GM18873 (cell line): ENCODE measurements around the gene FKBP9.
"Not testable (repeated sequence)": the region's sequence is repeated elsewhere in the genome, so short reads cannot be mapped to it uniquely, and the experiment has no call there.

Experiments
- ATAC-seq: cut with Tn5 transposase; IDR thresholded peaks from one replicate; pipeline ENCODE4 v1.9.1; 2021; ENCODE audit warnings: mild to moderate bottlenecking, moderate library complexity, moderate number of reproducible peaks; ENCODE audit not compliant: unreplicated experiment, low FRiP score

FKBP9 gene, protein sequence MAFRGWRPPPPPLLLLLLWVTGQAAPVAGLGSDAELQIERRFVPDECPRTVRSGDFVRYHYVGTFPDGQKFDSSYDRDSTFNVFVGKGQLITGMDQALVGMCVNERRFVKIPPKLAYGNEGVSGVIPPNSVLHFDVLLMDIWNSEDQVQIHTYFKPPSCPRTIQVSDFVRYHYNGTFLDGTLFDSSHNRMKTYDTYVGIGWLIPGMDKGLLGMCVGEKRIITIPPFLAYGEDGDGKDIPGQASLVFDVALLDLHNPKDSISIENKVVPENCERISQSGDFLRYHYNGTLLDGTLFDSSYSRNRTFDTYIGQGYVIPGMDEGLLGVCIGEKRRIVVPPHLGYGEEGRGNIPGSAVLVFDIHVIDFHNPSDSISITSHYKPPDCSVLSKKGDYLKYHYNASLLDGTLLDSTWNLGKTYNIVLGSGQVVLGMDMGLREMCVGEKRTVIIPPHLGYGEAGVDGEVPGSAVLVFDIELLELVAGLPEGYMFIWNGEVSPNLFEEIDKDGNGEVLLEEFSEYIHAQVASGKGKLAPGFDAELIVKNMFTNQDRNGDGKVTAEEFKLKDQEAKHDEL

DNA sequence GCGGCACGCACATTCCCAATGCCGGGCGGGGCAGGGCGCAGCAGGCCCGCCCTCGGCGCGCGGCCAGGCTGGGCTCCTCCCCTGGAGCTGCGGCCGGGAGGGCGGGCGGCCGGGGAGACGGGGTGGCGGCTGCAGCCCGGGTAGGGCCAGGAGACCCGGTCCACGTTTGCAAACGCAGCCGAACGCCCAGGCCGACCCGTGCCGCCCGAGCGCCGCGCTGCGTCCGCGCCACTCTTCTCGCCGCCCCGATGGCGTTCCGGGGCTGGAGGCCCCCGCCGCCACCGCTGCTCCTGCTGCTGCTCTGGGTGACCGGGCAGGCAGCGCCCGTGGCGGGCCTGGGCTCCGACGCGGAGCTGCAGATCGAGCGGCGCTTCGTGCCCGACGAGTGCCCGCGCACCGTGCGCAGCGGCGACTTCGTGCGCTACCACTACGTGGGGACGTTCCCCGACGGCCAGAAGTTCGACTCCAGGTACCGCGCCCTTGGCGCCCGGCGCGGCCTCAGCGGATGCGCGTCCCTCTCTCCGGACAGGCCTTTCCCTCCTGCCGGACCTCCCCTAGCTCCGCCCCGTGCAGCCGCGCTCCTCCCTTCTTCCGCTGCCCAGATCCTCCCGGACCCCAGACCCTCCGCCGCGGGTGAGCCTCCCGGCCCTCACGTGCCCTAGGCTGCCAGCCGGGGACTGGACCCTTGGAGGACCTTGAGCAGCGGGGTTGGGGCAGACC lies at the start of gene FKBP9:
FKBP9 (plus strand) TSS at position 115 of the 720 bp plus-strand sequence; CDS start at position 249, 134 bp downstream.
- ATAC-seq, result peak; percentile 54

DNA sequence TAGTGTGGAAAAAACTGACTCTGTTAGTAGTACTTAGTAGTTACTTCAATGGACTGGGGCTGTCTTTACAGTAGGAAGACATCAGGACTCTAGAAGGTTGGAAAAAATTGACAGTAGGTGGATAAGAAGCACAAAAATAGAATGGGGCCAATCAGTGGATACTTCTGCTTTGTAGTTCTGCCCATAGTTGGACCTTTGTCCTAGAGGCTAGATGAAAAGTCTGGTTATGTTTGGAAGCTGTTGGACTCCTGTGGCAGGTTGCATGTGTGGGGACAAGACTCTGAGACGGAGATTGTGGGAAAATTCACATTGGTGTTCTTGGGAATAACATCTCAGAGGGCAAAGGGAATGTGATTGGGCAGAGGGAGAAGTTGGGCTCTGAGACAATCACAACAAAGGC lies 47.0 kb upstream of the FKBP9 start:
- no peak for ATAC-seq

DNA sequence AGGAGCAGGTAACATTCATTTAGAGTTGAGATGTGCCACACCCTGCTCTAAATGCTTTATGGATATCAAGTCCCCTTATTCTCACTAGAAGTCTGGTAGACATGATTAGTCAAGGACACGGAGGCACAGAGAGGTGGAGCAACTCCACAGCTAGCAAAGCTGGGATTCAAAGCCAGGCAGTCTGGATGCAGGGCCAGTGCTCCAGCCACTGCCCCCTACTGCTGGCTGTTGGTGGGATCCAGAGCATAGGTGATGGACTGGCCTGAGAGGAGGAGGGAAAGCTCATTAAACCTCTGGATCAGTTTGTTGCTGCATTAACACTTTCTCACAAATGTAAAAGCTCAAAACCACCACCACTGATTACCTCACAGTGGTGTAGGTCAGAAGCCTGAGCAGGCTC lies 43.1 kb upstream of the FKBP9 start:
- ATAC-seq, result no peak

DNA sequence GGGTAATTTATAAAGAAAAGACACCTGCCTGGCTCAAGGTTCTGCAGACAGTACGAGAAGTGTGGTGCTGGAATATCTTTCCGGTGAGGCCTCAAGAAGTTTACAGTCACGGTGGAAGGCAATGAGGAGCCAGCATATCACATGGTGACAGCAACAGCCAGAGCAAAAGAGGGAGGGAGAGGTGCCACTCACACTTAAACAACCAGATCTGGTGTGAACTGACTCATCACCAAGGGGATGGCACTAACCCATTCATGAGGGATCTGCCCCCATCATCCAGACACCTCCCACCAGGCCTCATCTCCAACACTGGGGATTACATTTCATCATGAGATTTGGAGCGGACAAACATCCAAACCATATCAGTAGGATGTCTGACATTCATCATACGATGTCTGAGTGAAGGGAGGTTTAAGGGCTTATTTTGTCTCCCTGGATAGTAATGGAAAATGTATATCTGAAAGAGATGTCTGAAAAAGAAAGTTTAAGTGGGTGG lies 42.2 kb upstream of the FKBP9 start:
- no peak for ATAC-seq

DNA sequence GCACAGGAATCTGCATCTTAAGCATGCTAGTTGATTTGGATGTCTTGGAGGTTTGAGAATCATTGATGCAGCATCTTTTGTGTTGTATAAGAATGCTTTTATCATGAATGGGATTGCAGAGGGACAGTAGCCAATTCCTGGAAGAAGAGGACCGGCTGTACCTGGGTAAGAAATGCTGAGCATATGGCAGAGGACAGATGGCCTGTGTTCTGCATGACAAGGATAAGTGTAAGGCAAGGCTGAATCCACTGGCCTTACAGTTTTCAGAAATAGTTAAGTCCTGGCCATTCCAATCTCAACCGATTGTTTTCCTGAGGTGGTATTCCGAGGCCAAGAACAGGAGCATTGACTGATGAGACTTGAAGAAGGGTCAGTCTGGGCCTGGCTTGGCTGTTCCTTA lies 41.2 kb upstream of the FKBP9 start:
- ATAC-seq, result no peak

DNA sequence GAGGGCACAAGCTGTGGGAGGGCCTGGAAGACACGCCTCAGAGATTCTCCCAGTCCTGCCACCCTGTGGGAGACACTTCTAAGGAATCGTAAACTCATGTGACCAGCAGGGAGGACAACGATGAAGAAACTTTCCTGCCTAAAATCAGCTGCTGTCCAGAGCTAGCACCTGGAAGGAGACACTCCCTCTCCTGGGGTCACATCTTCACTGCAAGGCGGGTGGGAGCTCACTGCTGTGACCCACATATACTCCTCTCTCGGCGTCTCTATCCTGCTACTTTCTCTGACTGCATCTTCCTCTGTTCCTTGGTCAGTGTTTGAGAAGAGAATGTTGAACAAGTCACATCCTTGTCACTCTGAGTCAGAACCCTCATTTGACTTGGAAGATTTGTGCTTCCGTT lies 40.2 kb upstream of the FKBP9 start:
- ATAC-seq, result not testable (repeated sequence)

DNA sequence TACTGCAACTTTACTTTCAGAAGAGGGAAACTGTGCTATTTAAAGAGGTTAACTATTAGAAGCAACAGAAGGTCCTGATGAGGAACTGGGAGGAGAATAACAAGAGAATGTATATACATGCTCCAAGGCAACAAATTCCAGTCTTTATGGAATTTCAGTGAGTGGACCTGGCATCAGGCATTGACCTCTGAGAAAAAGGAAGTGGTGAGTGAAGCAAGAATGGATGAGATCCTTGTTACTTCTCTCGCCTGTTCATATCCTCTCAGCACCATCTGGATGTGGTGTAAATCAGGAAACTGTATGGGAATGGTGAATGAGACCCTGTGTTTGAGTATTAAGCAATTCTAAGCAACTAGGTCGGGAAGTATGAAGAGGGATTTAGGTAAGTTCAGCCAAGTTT lies 35.3 kb upstream of the FKBP9 start:
- ATAC-seq, result no peak

DNA sequence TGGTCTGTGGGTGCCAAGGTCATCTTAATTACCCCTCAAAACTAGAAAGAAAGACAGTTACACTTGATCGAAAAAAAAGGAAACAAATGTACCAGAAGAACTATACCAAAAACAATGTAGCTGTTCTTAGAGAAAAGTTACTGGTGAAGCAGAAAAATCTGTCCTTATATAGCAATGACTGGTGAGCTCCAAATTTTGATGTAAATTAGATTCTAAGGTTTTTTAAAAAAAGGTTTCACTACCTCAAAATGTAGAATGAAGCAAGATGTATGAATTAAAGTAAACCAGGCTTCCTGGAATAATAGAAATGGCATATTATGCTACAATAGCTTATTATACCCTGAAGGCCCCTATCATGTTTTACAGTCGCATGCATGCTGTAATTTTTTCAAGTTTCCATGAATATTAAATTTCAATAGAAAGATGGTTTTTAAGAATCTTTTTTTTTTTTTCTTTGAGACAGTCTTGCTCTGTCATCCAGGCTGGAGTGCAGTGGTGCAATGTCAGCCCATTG lies 28.4 kb upstream of the FKBP9 start:
- no peak for ATAC-seq

DNA sequence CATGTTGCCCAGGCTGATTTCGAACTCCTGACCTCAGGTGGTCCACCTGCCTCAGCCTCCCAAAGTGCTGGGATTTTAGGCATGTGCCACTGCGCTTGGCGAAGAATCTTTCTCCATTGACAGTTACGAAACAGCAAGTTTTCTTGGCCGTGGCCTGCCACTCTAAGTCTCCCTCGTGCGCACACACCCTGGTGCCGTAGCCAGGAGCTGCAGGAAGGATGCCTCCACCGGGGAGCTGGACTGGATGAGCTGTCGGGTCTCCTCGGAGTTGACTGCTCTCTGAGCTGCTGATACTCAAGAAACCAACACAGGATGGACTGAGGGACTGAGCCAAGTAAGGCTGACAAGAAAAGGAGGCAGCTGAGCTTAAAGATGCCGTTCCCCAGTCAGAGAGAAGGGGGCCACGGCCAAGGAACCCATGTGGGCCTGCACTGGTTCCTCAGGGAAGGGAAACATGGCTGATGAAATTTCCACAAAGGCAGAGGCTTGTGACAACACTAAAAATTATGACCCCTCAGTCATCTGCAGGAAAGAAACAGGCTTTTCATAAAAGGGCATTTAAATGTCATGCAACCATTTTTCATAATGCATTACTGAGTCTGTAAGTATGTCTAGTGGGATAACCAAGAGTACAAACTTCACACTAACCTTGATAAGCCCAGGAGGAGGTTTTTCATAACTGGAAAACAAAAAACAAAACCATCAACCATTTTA lies 27.7 kb upstream of the FKBP9 start:
- ATAC-seq, result no peak

DNA sequence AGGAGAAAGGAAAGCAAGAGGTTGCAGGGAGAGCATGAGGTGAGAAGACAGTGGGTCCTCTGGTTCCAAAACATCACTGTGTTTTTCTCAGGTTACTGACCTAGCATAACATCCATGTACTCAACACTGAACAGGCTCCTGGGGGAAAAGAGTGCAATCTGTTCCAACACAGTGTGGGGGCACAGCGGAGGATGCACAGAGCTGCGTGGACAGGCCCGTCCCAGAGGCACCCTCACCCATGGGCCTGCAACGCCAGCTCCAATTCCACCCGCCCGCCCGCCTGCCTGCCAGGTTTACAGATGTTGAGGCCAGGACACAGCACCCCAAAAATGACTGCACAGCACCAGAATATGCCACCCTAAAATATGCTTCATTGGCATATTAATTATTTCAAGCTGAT lies 26.9 kb upstream of the FKBP9 start:
- ATAC-seq, result no peak

DNA sequence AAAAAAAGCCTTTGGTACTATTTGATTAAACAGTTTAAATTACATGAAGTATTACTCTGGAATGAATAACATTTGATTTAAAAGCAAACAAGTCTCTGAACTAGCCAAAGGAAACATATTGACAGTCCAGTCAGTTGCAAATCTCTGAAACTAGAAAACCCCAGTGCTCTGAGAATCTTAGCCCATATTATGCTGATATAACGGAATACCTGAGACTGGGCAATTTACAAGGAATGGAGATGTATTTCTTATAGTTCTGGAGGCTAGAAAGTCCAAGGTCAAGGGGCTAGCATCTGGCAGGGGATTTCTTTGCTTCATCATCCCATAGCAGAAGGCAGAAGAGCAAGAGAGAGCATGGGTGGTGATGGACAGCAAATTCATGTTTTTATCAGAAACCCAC lies 21.7 kb upstream of the FKBP9 start:
- ATAC-seq, result no peak

DNA sequence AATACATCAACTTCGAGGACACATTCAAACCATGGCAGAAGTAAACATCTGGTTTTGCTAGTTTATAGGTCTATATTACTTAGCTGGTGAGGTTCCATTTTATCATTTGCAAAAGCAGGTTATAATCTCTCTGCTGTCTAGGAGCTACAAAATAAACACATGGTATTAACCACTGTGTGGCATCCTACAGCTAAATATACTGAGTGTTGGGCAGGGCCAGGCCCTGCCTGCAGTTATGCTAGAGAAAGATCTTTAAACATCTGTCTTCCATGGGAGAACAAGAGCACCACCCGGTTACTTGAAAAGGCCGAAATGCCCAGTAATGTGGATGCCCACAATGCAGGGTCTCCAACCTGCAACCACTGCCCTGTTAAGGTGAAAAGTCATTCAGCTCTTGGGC lies 20.6 kb upstream of the FKBP9 start:
- ATAC-seq, result no peak

DNA sequence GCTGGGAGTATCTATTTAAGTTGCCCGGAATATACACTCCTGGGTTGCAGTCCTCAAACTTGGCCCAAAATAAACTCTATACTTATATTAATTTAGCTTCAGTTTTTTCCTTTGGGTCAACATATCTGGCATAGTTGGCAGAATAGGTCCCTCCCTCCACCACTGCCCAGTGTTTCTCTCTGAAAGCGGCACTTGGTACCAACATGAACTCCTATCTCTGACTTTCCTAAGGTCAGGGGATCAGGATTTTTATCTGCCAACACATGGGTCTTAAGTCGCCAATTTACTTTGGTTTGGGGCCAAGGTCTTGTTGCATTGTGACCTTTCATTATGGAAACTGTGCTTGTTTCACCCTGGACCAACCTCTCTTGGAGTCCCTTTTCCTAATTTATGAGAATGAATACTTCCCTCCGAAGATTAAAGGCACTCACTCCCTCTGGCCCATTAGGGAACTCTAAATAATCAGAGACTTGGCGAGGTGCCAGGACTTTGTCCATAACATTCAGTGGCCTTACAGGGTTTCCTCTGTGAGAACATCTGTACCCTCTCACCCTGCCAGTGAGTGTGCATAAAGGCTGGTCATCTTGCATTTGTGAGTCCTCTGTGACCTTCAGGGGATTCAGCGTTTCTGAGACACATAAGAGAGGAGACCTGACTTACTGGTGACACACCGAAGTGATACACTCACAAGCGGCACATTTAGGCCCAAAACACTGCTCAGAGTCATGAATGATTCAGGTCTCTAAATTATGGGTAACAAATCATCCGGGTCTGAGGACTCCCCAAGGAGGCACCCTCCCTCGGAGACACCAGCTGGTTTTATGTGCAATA lies 19.7 kb upstream of the FKBP9 start:
- no peak for ATAC-seq

DNA sequence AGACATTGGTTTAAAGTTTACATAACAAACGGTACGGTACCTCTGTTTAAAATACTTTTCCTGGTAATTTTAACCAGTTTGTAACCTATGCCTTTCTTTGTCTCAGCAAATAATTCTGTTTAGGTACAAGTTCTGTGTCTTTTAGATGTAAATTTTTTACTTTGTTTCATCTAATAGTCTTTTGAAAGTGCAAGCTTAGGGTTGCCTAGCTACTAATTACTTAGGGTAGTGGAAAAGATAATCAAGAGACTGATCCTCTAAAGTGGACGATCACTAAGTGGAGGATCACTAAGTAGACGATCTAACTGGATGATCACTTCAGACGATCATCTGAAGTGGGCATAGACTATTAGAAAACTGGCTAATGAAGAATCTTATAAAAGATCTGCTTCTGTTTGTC lies 16.1 kb upstream of the FKBP9 start:
- no peak for ATAC-seq

DNA sequence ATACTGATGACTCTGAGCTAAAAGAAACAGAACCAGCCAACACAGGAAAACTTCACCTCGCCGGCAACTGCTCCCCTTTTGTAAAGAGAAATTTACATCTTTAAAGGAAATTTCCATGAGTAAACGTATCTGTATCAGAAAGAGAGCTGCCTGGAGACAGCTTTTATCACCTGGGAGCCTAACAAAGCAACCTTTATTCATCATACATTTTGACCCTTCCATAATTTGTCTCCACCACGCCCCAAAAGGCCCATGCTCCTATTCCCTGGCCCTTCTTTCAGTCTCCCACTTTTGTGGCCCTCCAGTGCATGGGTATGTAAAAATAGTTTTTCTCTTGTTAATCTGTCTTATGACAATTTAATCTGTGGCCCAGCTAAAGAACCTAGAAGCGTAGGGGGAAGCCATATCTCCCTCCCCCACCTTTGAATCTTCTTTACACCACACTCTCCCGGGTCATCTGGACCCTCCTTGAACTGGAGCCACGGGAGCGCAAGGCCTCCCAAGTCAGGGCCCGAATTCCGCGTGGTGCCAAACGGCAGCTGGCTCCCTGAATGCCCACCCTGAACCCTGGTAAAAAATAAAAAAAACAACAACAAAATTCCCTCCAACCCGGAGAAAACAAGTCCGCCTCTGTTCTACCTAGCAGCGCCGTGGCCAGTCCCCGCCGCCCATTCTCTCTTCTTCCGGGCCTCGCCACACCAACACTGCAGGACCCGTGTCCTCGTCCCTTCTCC lies 15.4 kb upstream of the FKBP9 start:
- ATAC-seq, result peak; percentile 8

DNA sequence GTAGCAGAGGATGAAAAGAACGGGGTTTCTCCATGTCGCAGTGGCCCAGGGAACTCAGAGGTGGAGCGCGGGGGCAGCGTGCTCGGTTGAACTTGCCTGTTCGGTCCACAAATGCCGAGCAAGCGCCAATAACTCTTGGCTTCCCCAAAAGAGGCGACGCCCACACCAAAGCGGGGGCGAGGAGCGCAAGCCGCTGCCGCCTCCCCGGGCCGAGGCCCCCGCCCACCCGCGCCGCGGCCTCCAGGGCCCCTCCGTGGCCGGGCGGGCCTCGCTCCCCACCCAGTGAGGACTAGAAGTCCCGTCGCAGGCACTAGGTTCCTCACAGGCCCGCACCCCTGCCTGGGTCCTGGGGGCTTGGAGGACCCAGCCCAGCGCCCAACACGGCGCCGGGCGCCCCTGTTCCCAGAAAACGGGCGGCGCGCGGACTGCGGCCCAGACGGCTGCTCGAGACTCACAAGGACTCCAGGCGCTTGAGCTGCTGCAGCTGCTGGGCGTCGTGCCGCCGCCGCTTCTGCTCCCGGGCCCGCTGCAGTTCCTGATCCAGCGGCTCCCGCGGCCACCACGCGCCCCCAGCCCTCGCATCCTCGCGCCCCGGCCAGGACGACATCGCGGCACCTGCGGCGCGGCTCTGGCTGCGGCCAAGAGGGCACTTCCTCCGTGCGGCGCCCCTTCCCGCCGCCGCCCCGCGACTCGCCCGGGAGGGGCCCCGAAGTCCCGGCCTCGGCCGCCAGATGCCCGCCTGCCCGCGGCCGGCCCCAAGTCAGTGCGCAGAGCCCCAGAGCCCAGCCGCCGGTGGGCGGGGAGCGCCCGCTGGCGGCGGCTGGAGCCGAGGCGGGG lies 14.6 kb upstream of the FKBP9 start:
- ATAC-seq, result peak; percentile 63

DNA sequence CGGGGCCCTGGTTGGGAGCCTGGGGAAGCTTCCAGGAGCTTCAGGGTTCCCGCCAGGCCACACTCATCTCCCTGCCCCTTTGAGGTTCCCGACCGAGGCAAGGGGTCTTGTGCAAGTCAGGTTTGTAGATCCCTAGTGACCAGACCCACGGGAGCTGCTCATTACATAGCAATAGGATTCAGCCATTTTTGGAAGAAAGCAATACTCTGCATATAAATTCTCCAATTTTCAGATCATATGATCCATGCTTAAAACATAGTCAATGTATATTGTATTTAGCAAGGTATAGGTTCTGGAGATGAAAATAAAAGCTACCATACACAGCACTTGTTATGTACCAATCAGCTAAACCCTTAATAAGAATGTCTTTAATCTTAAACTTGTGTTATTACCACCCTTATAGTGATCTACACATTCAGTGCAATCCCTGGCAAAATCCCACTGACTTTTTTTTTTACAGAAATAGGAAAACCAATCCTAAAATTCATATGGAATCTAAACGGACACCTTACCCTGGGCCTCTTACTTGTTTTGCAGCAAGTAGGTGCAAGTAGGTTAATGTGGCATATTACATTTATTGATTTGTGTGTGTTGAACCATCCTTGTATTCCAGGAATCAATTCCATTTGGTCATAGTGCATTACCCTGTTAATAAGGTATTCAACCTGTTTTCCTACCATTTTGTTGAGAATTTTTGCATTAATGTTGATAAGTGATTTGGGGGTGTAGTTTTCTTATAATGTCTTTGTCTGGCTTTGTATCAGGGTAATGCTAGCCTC lies 13.8 kb upstream of the FKBP9 start:
- ATAC-seq, result no peak
